Measurements from ENCODE around the gene FUNDC2.

FUNDC2 gene

DNA sequence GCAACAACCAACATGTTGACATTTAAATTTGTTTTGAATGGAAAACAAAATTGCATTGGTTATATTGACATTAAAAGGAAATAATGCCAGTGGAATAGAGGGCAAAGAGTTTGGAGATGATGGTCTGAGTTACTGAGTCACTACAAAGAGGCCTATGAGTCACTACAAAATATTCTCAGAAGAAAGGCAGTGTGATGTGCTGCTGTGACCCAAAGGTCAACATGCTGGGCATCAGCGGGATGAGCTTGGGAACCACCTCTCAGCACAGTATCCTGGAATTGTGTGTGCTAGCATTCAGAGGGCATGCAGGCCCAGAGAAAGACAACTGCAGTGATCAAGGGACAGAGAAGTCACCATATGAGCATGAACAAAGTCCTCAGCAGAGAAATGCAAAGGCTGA lies 41.5 kb downstream of the FUNDC2 start:
- ChIA-PET POLR2A (no interaction called here), CTCF (no interaction called here)
- 63% methylated on average over 1 of the region's 1 CpG for WGBS (ENCODE audit: insufficient coverage)
- DNase-seq = no peak
- Histone ChIP-seq H3K27me3 (replicated peaks in 2 of 5; ENCODE audit: control insufficient read depth in 4 of 5, insufficient read depth in 5 of 5, low read length in 4 of 5) (no peaks in the 10 kb centered on the region), H3K36me3 (ENCODE audit: control insufficient read depth in 4 of 4, insufficient read depth in 4 of 4, low read length in 3 of 4) (peaks cover 0 to 3% (median under 1%) of the 10 kb centered on the region in 4 experiments), H3K27ac (ENCODE audit: insufficient read depth in 1 of 2, low read depth in 1 of 2, low read length in 2 of 2, poor library complexity in 1 of 2, severe bottlenecking in 2 of 2) (no peak overlapping the region), H3K9me3 (ENCODE audit: control extremely low read depth in 1 of 5, control insufficient read depth in 4 of 5, insufficient read depth in 2 of 5, low read depth in 1 of 5, low read length in 4 of 5) (no peaks in the 10 kb centered on the region), H3K4me3 (ENCODE audit: control insufficient read depth in 1 of 7, extremely low read depth in 1 of 7, insufficient read depth in 4 of 7, low read depth in 2 of 7, low read length in 6 of 7) (no peak overlapping the region), H3K4me1 (ENCODE audit: control extremely low read depth in 1 of 4, control insufficient read depth in 4 of 4, insufficient read depth in 4 of 4, low read length in 3 of 4) (peaks cover 8 to 18% (median 12%) of the 10 kb centered on the region in 4 experiments)

DNA sequence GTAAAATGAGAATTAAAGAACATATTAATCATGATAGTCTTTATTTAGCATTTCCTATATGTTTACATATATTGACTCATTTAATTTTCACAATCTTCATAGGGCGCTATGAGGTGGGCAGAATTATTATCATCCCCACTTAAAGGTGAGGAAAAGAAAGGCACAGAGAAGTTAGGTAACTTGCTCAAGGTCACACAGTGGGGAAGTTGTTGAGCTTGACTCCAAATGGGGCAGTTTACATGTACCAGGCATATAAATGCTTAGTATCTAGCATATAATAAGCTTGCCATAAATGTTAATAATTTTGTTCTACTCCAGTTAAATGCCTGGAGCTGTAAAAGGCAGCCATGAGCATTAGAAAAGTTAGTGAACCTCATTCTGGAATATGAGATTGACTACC lies 42.8 kb downstream of the FUNDC2 start:
- Histone ChIP-seq H3K4me3 (ENCODE audit: control insufficient read depth in 1 of 7, extremely low read depth in 1 of 7, insufficient read depth in 4 of 7, low read depth in 2 of 7, low read length in 6 of 7) (peak overlapping the region in 4 of 7 experiments; percentile 67 to 85 (median 78)), H3K4me1 (ENCODE audit: control extremely low read depth in 1 of 4, control insufficient read depth in 4 of 4, insufficient read depth in 4 of 4, low read length in 3 of 4) (peaks cover 8 to 18% (median 13%) of the 10 kb centered on the region in 4 experiments), H3K27me3 (replicated peaks in 2 of 5; ENCODE audit: control insufficient read depth in 4 of 5, insufficient read depth in 5 of 5, low read length in 4 of 5) (no peaks in the 10 kb centered on the region), H3K9me3 (ENCODE audit: control extremely low read depth in 1 of 5, control insufficient read depth in 4 of 5, insufficient read depth in 2 of 5, low read depth in 1 of 5, low read length in 4 of 5) (no peaks in the 10 kb centered on the region), H3K36me3 (ENCODE audit: control insufficient read depth in 4 of 4, insufficient read depth in 4 of 4, low read length in 3 of 4) (peaks cover 0 to 14% (median 5%) of the 10 kb centered on the region in 4 experiments), H3K27ac (ENCODE audit: insufficient read depth in 1 of 2, low read depth in 1 of 2, low read length in 2 of 2, poor library complexity in 1 of 2, severe bottlenecking in 2 of 2) (no peak overlapping the region)
- DNase-seq = no peak
- ChIA-PET POLR2A (no interaction called here), CTCF (interaction anchor here (0.9 kb wide), 1 partner anchor 11 kb away, joined by 3 read pairs; no protein-coding TSS in a partner anchor)
- WGBS (ENCODE audit: insufficient coverage) = no CpG with 5 or more reads among the region's 1 CpG

DNA sequence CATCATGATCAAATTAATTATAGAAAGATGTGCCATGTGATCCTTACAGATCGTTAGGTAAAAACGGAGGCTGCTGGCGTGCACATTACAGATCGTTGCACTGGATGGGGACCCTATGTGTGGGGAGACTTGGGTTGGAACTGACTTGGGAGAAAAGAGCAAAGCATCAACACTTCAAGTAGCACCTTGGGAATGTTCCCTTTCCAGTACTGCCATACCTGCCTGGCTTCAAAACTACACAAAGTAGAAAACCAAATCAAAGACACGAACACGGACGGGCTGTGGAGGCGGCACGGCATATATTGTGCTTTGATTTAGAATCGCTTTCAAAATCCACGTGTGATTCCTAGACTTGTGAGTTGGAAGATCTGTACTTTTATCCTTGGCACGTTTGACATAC lies 43.4 kb downstream of the FUNDC2 start:
- 44% methylated on average over 8 of the region's 12 CpGs for WGBS (ENCODE audit: insufficient coverage)

DNA sequence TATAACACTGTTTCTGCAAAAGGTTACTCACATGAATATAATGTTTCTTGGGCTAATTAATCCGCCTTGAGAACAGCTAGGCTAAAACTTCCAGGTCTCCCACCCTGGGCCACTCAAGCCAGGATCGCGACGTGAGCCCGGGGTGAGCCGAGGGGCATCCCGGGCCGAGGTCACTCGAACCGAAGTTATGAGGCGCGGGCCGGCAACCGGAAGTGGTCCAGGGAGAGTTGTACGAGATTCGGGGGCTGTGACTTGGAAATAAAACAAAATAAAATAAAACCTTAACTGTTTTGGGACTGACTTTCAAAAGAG lies 44.0 kb downstream of the FUNDC2 start:
- 60% methylated on average over 2 of the region's 16 CpGs for WGBS (ENCODE audit: insufficient coverage)
- Histone ChIP-seq H3K4me3 (ENCODE audit: control insufficient read depth in 1 of 7, extremely low read depth in 1 of 7, insufficient read depth in 4 of 7, low read depth in 2 of 7, low read length in 6 of 7) (peak overlapping the region; percentile 42 to 85 (median 75)), H3K27me3 (replicated peaks in 2 of 5; ENCODE audit: control insufficient read depth in 4 of 5, insufficient read depth in 5 of 5, low read length in 4 of 5) (no peaks in the 10 kb centered on the region), H3K9me3 (ENCODE audit: control extremely low read depth in 1 of 5, control insufficient read depth in 4 of 5, insufficient read depth in 2 of 5, low read depth in 1 of 5, low read length in 4 of 5) (no peaks in the 10 kb centered on the region), H3K36me3 (ENCODE audit: control insufficient read depth in 4 of 4, insufficient read depth in 4 of 4, low read length in 3 of 4) (peaks cover 0 to 19% (median 6%) of the 10 kb centered on the region in 4 experiments), H3K27ac (ENCODE audit: insufficient read depth in 1 of 2, low read depth in 1 of 2, low read length in 2 of 2, poor library complexity in 1 of 2, severe bottlenecking in 2 of 2) (peak overlapping the region; percentile 52 to 86), H3K4me1 (ENCODE audit: control extremely low read depth in 1 of 4, control insufficient read depth in 4 of 4, insufficient read depth in 4 of 4, low read length in 3 of 4) (peaks cover 8 to 18% (median 13%) of the 10 kb centered on the region in 4 experiments)
- ChIA-PET CTCF (no interaction called here), POLR2A (no interaction called here)
- DNase-seq = no peak

More for the DNA sequence above, 43.4 kb downstream of the FUNDC2 start:
- ChIA-PET CTCF (interaction anchor here (0.9 kb wide), 1 partner anchor 12 kb away, joined by 3 read pairs; no protein-coding TSS in a partner anchor), POLR2A (no interaction called here)
- Histone ChIP-seq H3K4me3 (ENCODE audit: control insufficient read depth in 1 of 7, extremely low read depth in 1 of 7, insufficient read depth in 4 of 7, low read depth in 2 of 7, low read length in 6 of 7) (peak overlapping the region in 6 of 7 experiments; percentile 67 to 85 (median 76)), H3K27me3 (replicated peaks in 2 of 5; ENCODE audit: control insufficient read depth in 4 of 5, insufficient read depth in 5 of 5, low read length in 4 of 5) (no peaks in the 10 kb centered on the region), H3K36me3 (ENCODE audit: control insufficient read depth in 4 of 4, insufficient read depth in 4 of 4, low read length in 3 of 4) (peaks cover 0 to 14% (median 5%) of the 10 kb centered on the region in 4 experiments), H3K4me1 (ENCODE audit: control extremely low read depth in 1 of 4, control insufficient read depth in 4 of 4, insufficient read depth in 4 of 4, low read length in 3 of 4) (peaks cover 8 to 18% (median 13%) of the 10 kb centered on the region in 4 experiments), H3K27ac (ENCODE audit: insufficient read depth in 1 of 2, low read depth in 1 of 2, low read length in 2 of 2, poor library complexity in 1 of 2, severe bottlenecking in 2 of 2) (peak overlapping the region in 1 of 2 experiments; percentile 86), H3K9me3 (ENCODE audit: control extremely low read depth in 1 of 5, control insufficient read depth in 4 of 5, insufficient read depth in 2 of 5, low read depth in 1 of 5, low read length in 4 of 5) (no peaks in the 10 kb centered on the region)
- peak in 1 of 3 donors; percentile 15 for DNase-seq

DNA sequence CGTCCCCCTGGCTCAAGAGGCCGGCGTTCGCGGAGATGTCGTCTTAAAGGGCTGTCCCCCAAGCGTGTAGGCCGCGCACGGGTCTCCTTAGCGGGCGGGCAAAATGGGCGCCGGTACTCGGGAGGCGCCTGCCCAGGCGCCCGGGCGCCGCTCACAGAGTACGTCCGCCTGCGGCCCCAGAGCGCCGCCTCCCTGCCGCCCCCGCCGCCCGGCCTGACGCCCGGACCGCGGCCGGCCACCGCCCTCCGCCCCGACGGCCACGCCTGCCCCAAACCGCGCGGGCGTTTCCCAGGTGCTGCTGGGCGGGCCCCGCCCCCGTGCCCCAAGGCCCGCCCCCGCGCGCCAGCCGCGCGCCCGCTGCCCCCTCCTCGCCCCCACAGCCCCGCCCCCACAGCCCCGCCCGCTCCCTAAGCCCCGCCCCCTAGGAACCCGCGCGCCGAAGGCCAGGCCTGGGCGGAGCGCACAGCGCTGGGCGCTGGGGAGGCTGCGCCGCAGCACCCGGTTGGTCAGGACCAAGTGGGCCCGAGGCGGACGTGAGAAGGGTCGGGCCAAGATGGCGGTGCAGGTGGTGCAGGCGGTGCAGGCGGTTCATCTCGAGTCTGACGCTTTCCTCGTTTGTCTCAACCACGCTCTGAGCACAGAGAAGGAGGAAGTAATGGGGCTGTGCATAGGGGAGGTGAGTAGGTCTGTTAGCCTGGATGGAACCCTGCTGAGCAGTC lies 44.5 kb downstream of the FUNDC2 start, which contains the start of the genes BRCC3, CMC4 and MTCP1:
TSS of gene BRCC3 (plus strand) at position 534 of the 719 bp plus-strand sequence. CDS start at position 554, 20 bp downstream.
TSS of gene CMC4 (minus strand) at position 162 of the 719 bp plus-strand sequence. CDS start 7,113 bp downstream, outside the sequence.
TSS of gene MTCP1 (minus strand) at position 162 of the 719 bp plus-strand sequence. CDS start 5,126 bp downstream, outside the sequence.
- POLR2A ChIA-PET = interaction anchor here (0.6 kb wide), 1 partner anchor 1985 kb away, joined by 3 read pairs; no protein-coding TSS in a partner anchor
- CTCF ChIA-PET = no interaction called here
- Histone ChIP-seq H3K27me3 (replicated peaks in 2 of 5; ENCODE audit: control insufficient read depth in 4 of 5, insufficient read depth in 5 of 5, low read length in 4 of 5) (no peaks in the 10 kb centered on the region), H3K4me1 (ENCODE audit: control extremely low read depth in 1 of 4, control insufficient read depth in 4 of 4, insufficient read depth in 4 of 4, low read length in 3 of 4) (peaks cover 8 to 18% (median 13%) of the 10 kb centered on the region in 4 experiments), H3K4me3 (ENCODE audit: control insufficient read depth in 1 of 7, extremely low read depth in 1 of 7, insufficient read depth in 4 of 7, low read depth in 2 of 7, low read length in 6 of 7) (peak within 1 kb of the TSS; percentile 42 to 86 (median 76)), H3K27ac (ENCODE audit: insufficient read depth in 1 of 2, low read depth in 1 of 2, low read length in 2 of 2, poor library complexity in 1 of 2, severe bottlenecking in 2 of 2) (peak within 1 kb of the TSS; percentile 56 to 86), H3K36me3 (ENCODE audit: control insufficient read depth in 4 of 4, insufficient read depth in 4 of 4, low read length in 3 of 4) (peaks cover 0 to 21% (median 9%) of the 10 kb centered on the region in 4 experiments), H3K9me3 (ENCODE audit: control extremely low read depth in 1 of 5, control insufficient read depth in 4 of 5, insufficient read depth in 2 of 5, low read depth in 1 of 5, low read length in 4 of 5) (no peaks in the 10 kb centered on the region)
- WGBS (ENCODE audit: insufficient coverage) = 31% methylated on average over 58 of the region's 81 CpGs
- peak; percentile 56 to 83 (median 78) for DNase-seq

DNA sequence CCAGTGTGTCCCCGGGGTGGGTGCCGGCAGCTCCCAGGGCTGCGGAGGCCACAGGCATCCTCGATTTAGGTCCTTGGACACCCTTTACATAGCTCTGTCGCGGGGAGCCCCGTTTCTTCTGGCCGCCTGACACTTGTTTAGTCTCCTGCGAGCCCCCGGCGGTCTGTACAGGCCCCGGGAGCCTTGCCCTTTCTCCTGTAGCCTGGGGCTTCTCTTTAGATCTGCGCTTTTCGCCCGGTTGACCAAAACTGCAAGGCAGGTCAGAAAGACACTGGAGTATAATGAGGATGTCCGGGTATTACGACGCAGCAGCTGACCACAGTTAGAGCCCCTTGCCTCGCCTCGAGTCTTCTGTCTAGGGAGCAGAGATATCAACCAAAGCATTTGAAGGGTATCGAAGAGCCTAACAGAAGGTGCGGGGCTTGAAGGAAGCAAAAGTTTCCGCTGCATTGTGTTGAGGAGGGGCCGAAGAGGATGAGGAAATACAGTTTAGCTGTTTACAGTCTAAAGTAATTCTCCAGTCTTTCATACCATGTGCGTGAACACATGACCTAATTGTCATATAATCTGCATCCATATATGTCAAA lies 45.1 kb downstream of the FUNDC2 start:
- WGBS (ENCODE audit: insufficient coverage) = 39% methylated on average over 21 of the region's 25 CpGs
- DNase-seq = peak in 2 of 3 donors; percentile 41 to 53
- peak overlapping the region; percentile 56 to 83 for H3K27ac ChIP-seq (ENCODE audit: insufficient read depth in 1 of 2, low read depth in 1 of 2, low read length in 2 of 2, poor library complexity in 1 of 2, severe bottlenecking in 2 of 2)
- peaks cover 0 to 24% (median 11%) of the 10 kb centered on the region in 4 experiments for H3K36me3 ChIP-seq (ENCODE audit: control insufficient read depth in 4 of 4, insufficient read depth in 4 of 4, low read length in 3 of 4)
- ChIA-PET POLR2A (interaction anchor here (0.6 kb wide), 1 partner anchor 1986 kb away, joined by 3 read pairs; no protein-coding TSS in a partner anchor), CTCF (no interaction called here)
- no peaks in the 10 kb centered on the region for H3K27me3 ChIP-seq (replicated peaks in 2 of 5; ENCODE audit: control insufficient read depth in 4 of 5, insufficient read depth in 5 of 5, low read length in 4 of 5)
- peak overlapping the region; percentile 41 to 86 (median 74) for H3K4me3 ChIP-seq (ENCODE audit: control insufficient read depth in 1 of 7, extremely low read depth in 1 of 7, insufficient read depth in 4 of 7, low read depth in 2 of 7, low read length in 6 of 7)
- peaks cover 8 to 18% (median 13%) of the 10 kb centered on the region in 4 experiments for H3K4me1 ChIP-seq (ENCODE audit: control extremely low read depth in 1 of 4, control insufficient read depth in 4 of 4, insufficient read depth in 4 of 4, low read length in 3 of 4)
- H3K9me3 ChIP-seq (ENCODE audit: control extremely low read depth in 1 of 5, control insufficient read depth in 4 of 5, insufficient read depth in 2 of 5, low read depth in 1 of 5, low read length in 4 of 5) = no peaks in the 10 kb centered on the region

Data from common myeloid progenitor, CD34-positive (primary cell).